GM19372 (cell line): ENCODE results near the gene ITCH.
A peak's percentile ranks its signal among the peaks of the same experiment; 100 is the strongest.
"Not testable (repeated sequence)": the region's sequence is repeated elsewhere in the genome, so short reads cannot be mapped to it uniquely, and the experiment has no call there.

Experiments used
- ATAC-seq: cut with Tn5 transposase; IDR thresholded peaks from one replicate; pipeline ENCODE4 v1.9.1; 2021; ENCODE audit warnings: mild to moderate bottlenecking, low read depth, moderate library complexity; ENCODE audit not compliant: unreplicated experiment

ITCH gene

GRCh38 chr20:34495916-34496315, 132.8 kb downstream of the ITCH start:
- ATAC-seq = no peak

GRCh38 chr20:34497596-34497995, 134.5 kb downstream of the ITCH start:
- not testable (repeated sequence) for ATAC-seq

DNA sequence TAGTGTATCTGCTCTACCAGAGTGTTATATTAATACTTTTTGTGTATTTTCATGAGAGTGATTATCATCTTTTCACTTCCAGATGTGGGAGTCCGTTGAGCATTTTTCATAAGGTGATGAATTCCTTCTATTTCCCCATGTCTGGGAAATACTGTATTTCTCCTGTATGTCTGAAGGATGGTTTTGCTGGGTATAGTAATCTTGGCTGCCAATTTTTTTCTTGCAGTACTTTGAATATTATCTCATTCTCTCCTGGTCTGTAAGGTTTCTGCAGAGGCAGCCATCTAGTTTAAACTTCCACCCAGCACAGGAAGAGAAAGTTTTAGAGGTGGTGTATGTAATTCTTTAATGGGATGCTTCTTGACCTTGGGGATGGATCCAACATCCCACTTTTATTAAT, 137.8 kb downstream of the ITCH start:
- no peak for ATAC-seq

GRCh38 chr20:34506480-34506879, 143.4 kb downstream of the ITCH start:
- ATAC-seq = no peak

GRCh38 chr20:34507702-34508413, 144.8 kb downstream of the ITCH start:
- no peak for ATAC-seq

GRCh38 chr20:34510575-34510974, 147.5 kb downstream of the ITCH start:
- ATAC-seq = no peak

DNA sequence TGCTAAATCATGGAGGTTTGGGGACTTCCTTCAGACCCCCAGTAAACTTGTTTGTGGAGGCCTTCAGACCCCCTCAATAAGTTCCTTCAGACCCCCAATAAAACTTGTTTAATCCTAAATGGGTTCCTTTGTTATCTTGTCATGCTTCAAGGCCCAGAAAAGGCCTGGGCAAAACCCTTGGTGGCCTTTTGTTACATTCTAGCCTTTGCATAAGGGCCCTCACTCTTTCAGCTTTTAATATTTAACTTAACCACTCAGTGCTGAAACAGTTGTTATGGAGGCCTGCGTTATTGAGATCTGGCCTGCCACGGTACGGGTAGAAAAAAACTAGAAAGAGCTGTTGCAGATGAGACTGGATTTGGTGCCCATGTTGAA, 148.8 kb downstream of the ITCH start:
- no peak for ATAC-seq

DNA sequence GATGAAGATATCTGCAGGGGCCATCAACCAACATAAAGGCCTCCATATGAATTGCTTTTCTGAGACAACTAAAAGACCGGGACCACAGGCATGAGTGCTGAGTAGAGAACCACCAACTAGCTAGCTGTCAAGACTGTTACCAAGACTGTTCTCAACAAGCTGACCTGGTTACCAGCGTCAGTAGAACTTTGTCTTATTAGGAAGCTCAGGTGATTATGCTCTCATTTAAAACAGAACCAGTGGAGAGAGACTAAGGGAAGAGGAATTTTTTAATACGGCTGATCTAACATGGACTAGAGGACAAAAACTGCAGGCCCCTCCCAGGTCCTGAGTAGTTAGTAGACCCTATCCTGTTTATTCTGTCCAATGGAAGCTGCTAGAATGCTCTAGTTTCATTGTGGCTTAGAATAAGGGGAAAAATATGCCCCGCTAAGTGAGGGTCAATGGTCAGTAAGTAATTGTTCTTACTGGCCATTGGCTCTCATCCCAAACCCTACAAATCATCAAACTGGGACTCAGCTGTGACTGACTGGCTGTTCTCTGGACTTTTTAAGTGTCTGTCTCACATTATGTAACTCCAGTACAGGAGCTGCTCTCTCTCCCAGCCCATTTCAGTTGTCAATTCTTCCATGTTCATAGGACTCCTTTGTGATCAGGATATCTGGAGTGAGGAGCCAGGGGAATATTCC, 149.3 kb downstream of the ITCH start:
- ATAC-seq = no peak

- ATAC-seq = no peak
These were observed 149.9 kb downstream of the ITCH start for GRCh38 chr20:34512955-34513419.

DNA sequence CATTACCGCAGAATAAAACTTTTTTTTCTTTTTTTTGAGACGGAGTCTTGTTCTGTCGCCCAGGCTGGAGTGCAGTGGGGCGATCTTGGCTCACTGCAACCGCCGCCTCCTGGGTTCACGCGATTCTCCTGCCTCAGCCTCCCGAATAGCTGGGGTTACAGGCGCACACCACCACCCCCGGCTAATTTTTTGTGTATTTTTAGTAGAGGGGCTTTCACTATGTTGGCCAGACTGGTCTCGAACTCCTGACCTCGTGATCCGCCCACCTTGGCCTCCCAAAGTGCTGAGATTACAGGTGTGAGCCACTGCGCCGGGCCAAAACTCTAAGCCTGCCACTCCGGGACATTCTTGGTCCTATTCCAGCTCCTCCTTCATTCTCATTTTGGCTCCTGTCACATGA, 151.0 kb downstream of the ITCH start:
- ATAC-seq = not testable (repeated sequence)

GRCh38 chr20:34514897-34515483, 151.9 kb downstream of the ITCH start:
- peak; percentile 8 for ATAC-seq

DNA sequence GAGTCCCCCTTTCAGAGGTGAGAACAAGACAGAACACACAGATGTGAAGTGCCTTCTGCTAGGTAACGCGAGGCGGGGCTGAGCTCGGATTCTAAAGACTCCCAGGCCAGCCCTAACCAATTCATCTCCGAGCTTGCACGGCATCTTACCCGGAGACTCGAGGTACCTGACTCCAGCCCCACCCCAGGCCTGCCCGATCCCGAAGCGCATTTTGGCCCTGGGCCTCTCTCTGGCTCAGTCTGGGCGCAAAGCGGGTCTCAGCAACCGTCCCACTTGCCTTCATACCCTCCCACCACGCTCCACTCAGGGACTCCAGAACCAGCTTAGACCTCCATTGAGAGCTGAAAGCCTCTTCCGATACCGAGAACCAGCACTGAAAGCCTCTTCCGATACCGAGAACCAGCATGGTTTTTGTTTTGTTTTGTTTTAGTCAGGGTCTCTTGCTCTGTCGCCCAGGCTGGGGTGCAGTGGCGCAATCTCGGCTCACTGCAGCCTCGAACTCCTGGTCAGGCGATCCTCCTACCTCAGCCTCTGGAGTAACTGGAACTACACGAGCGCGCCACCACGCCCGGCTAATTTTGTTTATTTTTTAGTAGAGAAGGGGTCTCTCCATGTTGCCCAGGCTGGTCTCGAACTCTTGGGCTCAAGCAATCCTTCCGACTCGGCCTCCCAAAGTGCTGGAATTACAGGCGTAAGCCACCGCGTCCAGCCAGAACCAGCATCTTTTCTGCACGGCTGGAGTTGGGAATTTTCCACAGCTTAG, 152.6 kb downstream of the ITCH start:
- ATAC-seq = peak; percentile 53

- ATAC-seq = peak; percentile 70
These were observed 153.4 kb downstream of the ITCH start, which contains the start of gene DYNLRB1 for GRCh38 chr20:34516247-34517113. Gene DYNLRB1 (plus strand): TSS chr20:34516422. CDS start chr20:34516459, 37 bp downstream.

- no peak for ATAC-seq
These were observed 154.0 kb downstream of the ITCH start for GRCh38 chr20:34517114-34517505.

- not testable (repeated sequence) for ATAC-seq
These were observed 155.8 kb downstream of the ITCH start for GRCh38 chr20:34518863-34519262.

DNA sequence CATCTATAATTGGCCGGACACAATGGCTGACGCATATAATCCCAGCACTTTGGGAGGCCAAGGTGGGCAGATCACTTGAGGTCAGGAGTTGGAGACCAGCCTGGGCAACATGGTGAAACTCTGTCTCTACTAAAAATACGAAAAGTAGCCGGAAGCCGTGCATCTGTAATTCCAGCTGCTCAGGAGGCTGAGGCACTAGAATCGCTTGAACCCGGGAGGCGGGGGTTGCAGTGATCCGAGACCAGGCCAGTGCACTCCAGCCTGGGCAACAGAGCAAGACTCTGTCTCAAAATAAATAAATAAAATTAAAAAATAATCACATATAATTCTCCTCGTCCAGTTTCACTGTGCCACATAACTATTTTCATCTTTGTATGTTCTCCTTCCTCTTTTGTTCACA, 156.8 kb downstream of the ITCH start:
- not testable (repeated sequence) for ATAC-seq

DNA sequence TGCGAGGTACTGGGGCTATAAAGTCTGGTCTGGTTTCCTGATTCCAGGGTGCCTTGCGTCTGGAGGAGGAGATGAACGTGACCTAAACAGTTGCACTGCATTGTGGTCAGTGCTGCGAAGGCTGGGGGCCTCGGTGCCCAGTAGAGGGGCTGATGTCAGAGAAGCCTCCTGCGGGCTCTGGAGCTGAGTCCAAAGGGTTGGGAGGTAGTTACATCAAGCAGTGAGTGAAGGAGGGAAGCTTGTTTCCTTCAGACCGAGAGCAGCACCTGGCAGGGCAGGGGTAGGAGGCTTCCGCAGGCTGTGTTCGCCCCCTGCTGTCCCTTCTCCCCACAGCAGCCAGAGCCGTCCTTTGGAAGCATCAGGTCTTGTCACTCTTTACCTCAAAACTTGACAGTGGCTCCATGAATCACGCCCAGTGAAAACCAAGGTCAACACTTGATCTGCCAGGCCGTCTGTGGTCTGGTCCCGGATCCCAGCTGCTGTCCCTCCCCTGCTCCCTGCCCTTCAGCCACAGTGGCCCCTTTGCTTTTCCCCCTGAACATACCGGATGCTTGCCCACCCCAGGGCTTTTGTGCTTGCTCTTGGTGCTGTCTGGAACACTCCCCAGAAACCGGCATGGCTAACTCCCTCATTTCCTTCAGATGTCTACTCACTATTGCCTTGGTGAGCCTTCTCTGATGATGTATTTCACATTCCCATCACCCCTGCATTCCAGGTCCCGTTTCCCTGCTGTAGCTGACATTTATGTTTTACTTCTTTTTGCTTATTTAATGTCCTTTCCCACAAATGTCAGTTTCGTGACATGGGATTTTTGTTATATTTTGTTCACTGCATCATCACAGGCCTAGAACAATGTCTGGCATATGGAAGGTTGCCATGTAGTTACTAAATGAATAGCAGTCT, 160.1 kb downstream of the ITCH start:
- ATAC-seq = no peak

DNA sequence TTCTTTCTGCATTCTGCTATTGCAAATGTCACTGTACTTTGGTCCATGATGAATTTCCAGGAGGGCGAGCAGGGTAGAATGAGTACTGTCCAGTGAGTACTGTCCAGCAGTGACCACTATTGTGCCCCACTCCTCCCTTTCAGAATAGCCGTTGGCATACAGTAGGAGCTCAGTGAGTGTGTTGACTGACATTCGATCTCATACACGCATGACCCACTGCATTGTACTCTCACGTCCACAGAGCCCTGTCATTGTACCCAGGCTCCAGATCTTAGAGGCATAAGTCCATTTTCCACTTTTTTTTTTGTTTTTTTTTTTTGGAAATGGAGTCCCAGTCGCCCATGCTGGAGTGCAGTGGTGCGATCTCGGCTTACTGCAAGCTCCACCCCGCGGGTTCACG, 161.4 kb downstream of the ITCH start:
- no peak for ATAC-seq

DNA sequence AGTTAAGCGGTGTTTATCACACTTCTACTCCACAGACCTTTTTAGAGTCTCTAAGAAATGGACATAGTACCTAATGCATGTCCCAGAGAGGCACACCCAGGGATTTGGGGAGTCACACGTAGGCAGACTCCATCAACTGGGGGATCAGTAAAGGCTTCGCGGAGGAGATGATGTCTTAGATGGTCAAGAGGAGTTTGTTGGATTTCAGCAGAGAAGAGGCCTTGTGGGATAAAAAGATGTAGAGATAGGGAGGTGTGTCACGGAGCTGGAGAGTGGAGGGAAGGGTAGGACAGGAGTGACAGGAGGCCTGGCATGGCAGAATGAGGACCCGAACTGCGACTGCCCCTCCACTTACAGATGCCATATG, 162.3 kb downstream of the ITCH start:
- no peak for ATAC-seq
